Measurements from ENCODE around the gene ODAD2.

- TF ChIP-seq, protein P1, sequence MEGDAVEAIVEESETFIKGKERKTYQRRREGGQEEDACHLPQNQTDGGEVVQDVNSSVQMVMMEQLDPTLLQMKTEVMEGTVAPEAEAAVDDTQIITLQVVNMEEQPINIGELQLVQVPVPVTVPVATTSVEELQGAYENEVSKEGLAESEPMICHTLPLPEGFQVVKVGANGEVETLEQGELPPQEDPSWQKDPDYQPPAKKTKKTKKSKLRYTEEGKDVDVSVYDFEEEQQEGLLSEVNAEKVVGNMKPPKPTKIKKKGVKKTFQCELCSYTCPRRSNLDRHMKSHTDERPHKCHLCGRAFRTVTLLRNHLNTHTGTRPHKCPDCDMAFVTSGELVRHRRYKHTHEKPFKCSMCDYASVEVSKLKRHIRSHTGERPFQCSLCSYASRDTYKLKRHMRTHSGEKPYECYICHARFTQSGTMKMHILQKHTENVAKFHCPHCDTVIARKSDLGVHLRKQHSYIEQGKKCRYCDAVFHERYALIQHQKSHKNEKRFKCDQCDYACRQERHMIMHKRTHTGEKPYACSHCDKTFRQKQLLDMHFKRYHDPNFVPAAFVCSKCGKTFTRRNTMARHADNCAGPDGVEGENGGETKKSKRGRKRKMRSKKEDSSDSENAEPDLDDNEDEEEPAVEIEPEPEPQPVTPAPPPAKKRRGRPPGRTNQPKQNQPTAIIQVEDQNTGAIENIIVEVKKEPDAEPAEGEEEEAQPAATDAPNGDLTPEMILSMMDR (conservative IDR thresholded peaks at IDR 0.05), result peak; percentile 20
- TF ChIP-seq ZFX (IDR thresholded peaks at IDR 0.05), result no peak
Measured at GRCh38 chr10:27783660-27784059, 215.2 kb downstream of the ODAD2 start.
